NT2/D1 (cell line): ENCODE data around the gene FLRT2.

Experiments
- DNase-seq: peaks from one replicate; pipeline ENCODE4 v3.0.0-alpha.2; 2011; ENCODE audit warnings: low read depth, low spot score
- H3K27me3 ChIP-seq: 2 replicates; pipeline ENCODE4 v1.6.0; 2011; ENCODE audit warnings: mild to moderate bottlenecking; ENCODE audit not compliant: insufficient read length, insufficient read depth
- H3K36me3 ChIP-seq: 2 replicates; pipeline ENCODE4 v1.6.1; 2011; ENCODE audit warnings: mild to moderate bottlenecking, low read length, mixed read lengths; ENCODE audit not compliant: insufficient read depth, insufficient read length
- H3K4me1 ChIP-seq: 2 replicates; pipeline ENCODE4 v1.5.1; 2011; ENCODE audit not compliant: insufficient read depth, insufficient read length
- H3K4me3 ChIP-seq: 2 replicates; pipeline ENCODE4 v1.5.1; 2011; ENCODE audit warnings: low read depth; ENCODE audit not compliant: insufficient read length
- H3K9ac ChIP-seq: 2 replicates; pipeline ENCODE4 v1.6.0; 2011; ENCODE audit warnings: low read depth; ENCODE audit not compliant: insufficient read length
- H3K9me3 ChIP-seq: 2 replicates; pipeline ENCODE4 v1.5.1; 2011; ENCODE audit warnings: mild to moderate bottlenecking, low read length; ENCODE audit not compliant: insufficient read depth
- SUZ12 ChIP-seq: IDR thresholded peaks from 2 replicates; pipeline ENCODE4 v1.6.1; 2011; ENCODE audit not compliant: insufficient read length, insufficient read depth; ENCODE audit errors: extremely low read depth
- YY1 ChIP-seq: IDR thresholded peaks from 2 replicates; pipeline ENCODE4 v1.6.1; 2011; ENCODE audit not compliant: insufficient read length, insufficient read depth
- ZNF274 ChIP-seq: IDR thresholded peaks from 2 replicates; pipeline ENCODE4 v1.6.1; 2011; ENCODE audit warnings: mild to moderate bottlenecking, low read depth, low read length

Gene FLRT2

DNA sequence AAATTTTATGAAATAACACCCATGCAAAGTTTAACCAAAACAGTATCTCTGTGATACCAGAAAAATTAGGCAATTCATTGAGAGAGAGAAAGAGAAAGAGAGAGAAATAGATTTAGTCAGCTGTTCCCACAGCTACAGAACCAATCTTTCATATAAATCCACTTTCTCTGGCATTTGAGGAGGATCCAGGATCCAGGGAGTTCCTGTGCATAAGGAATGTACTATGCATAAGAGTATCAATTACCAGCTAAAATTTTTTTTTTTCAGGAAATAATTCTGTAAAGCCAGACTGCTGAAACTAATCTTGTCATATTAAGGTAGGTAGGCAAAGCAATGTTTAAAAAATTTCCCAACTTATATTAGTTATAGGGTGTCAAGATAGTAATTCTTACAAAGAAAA lies 133.7 kb downstream of the FLRT2 start:
- TF ChIP-seq YY1 (no peak), SUZ12 (no peak), ZNF274 (no peak)
- H3K4me1 ChIP-seq = no peaks in the 10 kb centered on the region

DNA sequence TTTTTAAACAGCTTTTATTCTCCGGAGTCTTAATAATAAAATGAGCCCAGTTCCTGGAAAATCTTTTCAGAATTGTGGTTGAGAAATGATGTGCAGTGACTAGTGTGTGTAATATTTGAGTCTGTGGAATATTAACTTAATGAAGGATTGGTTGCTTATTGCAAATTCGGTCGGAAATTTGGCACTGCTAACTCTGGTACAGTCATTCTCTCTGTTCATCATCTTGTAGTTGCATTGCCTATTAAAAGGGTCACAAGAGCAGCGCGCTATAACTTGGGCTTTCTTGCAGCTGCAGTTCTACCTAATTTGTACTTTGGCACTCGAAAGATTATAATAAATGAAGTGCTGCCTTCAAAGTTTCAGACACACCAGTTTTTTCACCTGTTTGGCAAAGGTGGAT lies 146.0 kb downstream of the FLRT2 start:
- no peaks in the 10 kb centered on the region for H3K27me3 ChIP-seq
- TF ChIP-seq SUZ12 = no peak
- TF ChIP-seq ZNF274 = no peak
- no peak for TF ChIP-seq YY1
- H3K9ac ChIP-seq = no peak overlapping the region
- H3K36me3 ChIP-seq = no peaks in the 10 kb centered on the region
- no peaks in the 10 kb centered on the region for H3K9me3 ChIP-seq
- H3K4me1 ChIP-seq = no peaks in the 10 kb centered on the region
- no peak overlapping the region for H3K4me3 ChIP-seq
- DNase-seq = no peak

More for the DNA sequence above, 133.7 kb downstream of the FLRT2 start:
- H3K4me3 ChIP-seq = no peak overlapping the region
- H3K36me3 ChIP-seq = no peaks in the 10 kb centered on the region
- H3K27me3 ChIP-seq = no peaks in the 10 kb centered on the region
- DNase-seq = no peak
- H3K9me3 ChIP-seq = no peaks in the 10 kb centered on the region
- H3K9ac ChIP-seq = no peak overlapping the region

DNA sequence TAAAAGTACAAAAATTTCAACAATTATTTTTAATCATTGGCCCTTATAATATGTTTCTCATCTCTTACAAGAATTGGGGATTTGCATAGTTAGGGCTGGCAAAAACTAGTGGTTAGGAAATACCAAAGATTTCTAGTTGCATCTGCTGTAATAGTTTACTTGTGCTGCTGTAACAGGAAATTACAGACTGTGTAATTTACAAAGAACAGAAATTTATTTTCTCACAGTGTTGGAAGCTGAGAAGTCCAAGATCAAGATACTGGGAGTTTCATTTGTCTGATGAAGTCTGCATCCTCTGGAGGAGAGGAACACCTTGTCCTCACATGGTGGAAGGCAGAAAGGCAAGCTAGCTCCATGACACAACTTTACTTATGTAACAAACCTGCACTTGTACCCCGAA lies 157.0 kb downstream of the FLRT2 start:
- Histone ChIP-seq H3K27me3 (no peaks in the 10 kb centered on the region), H3K9ac (no peak overlapping the region), H3K9me3 (no peaks in the 10 kb centered on the region), H3K36me3 (no peaks in the 10 kb centered on the region), H3K4me3 (no peak overlapping the region), H3K4me1 (no peaks in the 10 kb centered on the region)
- no peak for DNase-seq
- no peak for TF ChIP-seq SUZ12
- TF ChIP-seq ZNF274 = no peak
- no peak for TF ChIP-seq YY1

DNA sequence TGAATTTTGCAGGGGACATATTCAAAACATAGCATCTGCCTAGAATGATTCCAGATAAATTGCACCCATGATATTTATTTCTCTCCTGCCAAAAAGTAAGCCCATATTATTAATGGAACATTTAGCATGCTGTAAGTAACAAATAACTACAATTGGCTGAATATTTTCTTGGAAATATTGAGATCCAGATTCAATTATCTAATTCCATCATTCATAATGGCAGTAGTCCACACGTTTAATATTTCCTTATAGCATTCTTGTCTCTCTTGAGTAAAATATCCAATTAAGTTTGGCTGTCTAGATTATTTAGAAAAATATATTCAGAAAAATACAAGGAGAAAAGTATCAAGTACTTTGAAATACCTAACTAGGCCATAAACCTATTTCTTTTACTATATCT lies 157.5 kb downstream of the FLRT2 start:
- H3K36me3 ChIP-seq = no peaks in the 10 kb centered on the region
- H3K4me1 ChIP-seq = no peaks in the 10 kb centered on the region
- H3K27me3 ChIP-seq = no peaks in the 10 kb centered on the region
- DNase-seq = no peak
- H3K4me3 ChIP-seq = no peak overlapping the region
- TF ChIP-seq YY1 (no peak), ZNF274 (no peak), SUZ12 (no peak)
- H3K9me3 ChIP-seq = no peaks in the 10 kb centered on the region
- H3K9ac ChIP-seq = no peak overlapping the region

DNA sequence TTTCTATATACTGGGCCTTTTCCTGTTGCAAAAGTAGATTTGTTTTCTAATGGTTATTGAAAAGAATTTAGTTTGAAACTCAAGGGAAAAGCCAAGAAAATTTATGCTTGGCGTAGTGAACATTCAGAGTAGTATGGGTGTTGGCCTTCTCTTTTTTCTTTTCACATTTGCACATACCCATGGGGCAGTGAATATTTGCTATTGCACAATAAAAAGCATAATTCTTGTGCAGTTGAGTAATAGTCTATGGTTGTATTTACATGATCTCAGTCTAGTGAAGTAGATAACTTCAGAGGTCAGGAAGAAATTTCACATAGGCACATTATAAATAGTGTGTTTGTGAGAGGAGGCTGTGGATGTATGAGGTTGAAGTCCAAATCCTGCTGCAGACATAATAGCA lies 158.1 kb downstream of the FLRT2 start:
- Histone ChIP-seq H3K9me3 (no peaks in the 10 kb centered on the region), H3K4me1 (no peaks in the 10 kb centered on the region), H3K4me3 (no peak overlapping the region), H3K36me3 (no peaks in the 10 kb centered on the region), H3K27me3 (no peaks in the 10 kb centered on the region), H3K9ac (no peak overlapping the region)
- no peak for DNase-seq
- no peak for TF ChIP-seq SUZ12
- TF ChIP-seq ZNF274 = no peak
- TF ChIP-seq YY1 = no peak

DNA sequence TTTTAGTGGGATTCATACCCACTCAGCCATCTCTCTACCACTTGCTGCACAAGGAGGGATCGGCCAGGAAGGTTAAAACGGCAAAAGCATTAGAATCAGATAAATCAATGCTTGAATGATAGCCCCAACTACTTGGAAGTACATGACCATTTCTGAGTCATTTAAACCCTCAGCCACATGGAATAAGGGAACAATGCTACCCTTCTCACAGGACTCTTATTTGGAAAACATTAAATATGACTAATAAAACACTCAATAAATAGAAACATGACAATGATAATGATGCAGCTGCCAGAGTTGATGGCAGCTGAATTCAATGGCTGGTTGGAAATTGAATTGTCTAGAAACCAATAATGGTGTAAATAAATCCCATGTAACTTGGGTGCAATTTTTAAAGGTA lies 165.4 kb downstream of the FLRT2 start:
- no peak overlapping the region for H3K9ac ChIP-seq
- H3K9me3 ChIP-seq = no peaks in the 10 kb centered on the region
- no peaks in the 10 kb centered on the region for H3K36me3 ChIP-seq

DNA sequence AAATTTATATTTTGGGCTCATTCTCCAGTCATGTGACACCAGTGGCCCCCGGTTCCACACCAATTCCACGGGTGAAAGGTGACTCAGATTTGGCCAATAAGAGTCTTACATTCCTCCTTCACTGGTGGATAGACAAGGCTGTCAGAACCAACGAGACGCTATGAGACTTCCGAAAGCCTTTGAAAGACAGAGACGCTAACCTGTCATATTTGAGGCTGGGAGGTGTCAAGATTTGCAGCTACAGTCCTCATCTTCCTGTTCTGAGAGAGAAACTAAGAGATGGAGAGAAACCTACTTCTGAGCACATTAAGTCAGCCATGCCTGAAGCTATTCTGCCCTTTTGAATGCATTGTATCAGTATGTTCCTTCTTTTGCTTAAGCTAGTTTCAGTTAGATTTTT lies 171.2 kb downstream of the FLRT2 start:
- DNase-seq = no peak
- H3K9me3 ChIP-seq = no peaks in the 10 kb centered on the region
- TF ChIP-seq SUZ12 (no peak), YY1 (no peak), ZNF274 (no peak)
- H3K9ac ChIP-seq = no peak overlapping the region
- no peaks in the 10 kb centered on the region for H3K27me3 ChIP-seq
- H3K36me3 ChIP-seq = no peaks in the 10 kb centered on the region
- H3K4me3 ChIP-seq = no peak overlapping the region
- no peaks in the 10 kb centered on the region for H3K4me1 ChIP-seq

More for the DNA sequence above, 165.4 kb downstream of the FLRT2 start:
- no peak for DNase-seq
- no peaks in the 10 kb centered on the region for H3K4me1 ChIP-seq
- no peak overlapping the region for H3K4me3 ChIP-seq
- TF ChIP-seq YY1 (no peak), ZNF274 (no peak), SUZ12 (no peak)
- H3K27me3 ChIP-seq = no peaks in the 10 kb centered on the region

DNA sequence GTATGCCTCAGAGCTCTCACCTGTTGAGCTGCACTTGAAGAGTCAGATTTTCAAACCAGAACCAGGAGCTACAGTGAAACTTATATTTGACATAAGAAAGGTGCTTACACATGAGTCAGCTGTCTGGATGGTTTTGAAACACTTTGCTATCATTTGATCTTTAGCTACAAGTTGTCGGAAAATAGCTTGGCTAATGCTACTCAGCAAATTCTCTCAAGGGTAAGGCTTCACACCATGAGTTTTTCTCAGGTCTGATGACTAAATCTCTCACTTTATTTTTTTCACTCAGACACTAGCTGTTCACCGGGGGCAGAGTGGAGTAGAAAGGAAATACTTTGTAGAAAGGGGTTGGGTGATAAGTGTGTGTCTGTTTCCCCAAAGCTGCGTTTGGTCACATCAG lies 171.8 kb downstream of the FLRT2 start:
- Histone ChIP-seq H3K36me3 (no peaks in the 10 kb centered on the region), H3K9ac (no peak overlapping the region), H3K4me1 (no peaks in the 10 kb centered on the region), H3K4me3 (no peak overlapping the region), H3K9me3 (no peaks in the 10 kb centered on the region), H3K27me3 (no peaks in the 10 kb centered on the region)
- TF ChIP-seq SUZ12 = no peak
- no peak for TF ChIP-seq ZNF274
- TF ChIP-seq YY1 = no peak
- no peak for DNase-seq
